ENCODE data around the gene GOLGA1.

DNA sequence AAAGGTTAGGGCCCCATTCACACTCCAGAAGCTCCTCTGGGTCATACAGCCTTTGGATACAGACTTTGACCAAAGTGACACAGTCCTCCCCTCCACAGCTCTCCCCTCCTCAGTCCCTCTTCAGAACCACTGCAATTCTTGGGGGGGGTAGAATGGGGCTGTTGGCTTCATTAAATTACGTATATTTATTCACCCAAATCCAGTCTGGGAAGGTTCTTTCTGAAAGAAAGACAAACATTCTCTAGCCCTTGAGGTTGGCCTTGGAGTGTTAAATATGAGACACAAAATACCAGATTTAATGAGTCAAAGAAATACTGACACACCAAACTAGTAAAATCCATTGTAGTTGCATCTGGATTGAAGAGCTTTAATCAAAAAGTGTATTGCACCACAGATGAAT, 62.9 kb downstream of the GOLGA1 start:
- TF ChIP-seq POLR2A (IDR thresholded peaks at IDR 0.05; ENCODE audit: low read depth, low read length) = peak; percentile 15; the same call in 1 of the 2 replicates
- peak; percentile 23 for TF ChIP-seq POLR2AphosphoS5 (IDR thresholded peaks at IDR 0.05; ENCODE audit: low read depth, low read length)
- no peak for TF ChIP-seq TAF1 (IDR thresholded peaks at IDR 0.05; ENCODE audit: borderline replicate concordance, low read depth, low read length)

Measured in GM12892 (cell line).